ACHN (cell line): ENCODE data around the gene VCPKMT.
"Not testable (repeated sequence)": the region's sequence is repeated elsewhere in the genome, so short reads cannot be mapped to it uniquely, and the experiment has no call there.

ENCODE experiments used
- DNase-seq: peaks from one replicate; pipeline ENCODE4 v3.0.0-alpha.2; 2015
- in situ Hi-C: cut with HindIII; loops from 2 replicates; pipeline ENCODE4 v1.10.0; 2017; ENCODE audit warnings: low sequenced_read_pairs, low pct_ligation_motif_present, low pct_unique_long_range_greater_than_20kb

Gene VCPKMT

GRCh38 chr14:50099335-50099734 lies 17.0 kb downstream of the VCPKMT start:
- in situ Hi-C loops = no loop called here
- DNase-seq = no peak

GRCh38 chr14:50095895-50096294 lies 20.5 kb downstream of the VCPKMT start:
- no peak for DNase-seq
- in situ Hi-C loops = no loop called here

- in situ Hi-C loops = no loop called here
Measured at GRCh38 chr14:50094056-50094755, 22.2 kb downstream of the VCPKMT start.

GRCh38 chr14:50093496-50093895 lies 22.9 kb downstream of the VCPKMT start:
- in situ Hi-C loops = no loop called here
- DNase-seq = no peak

More at GRCh38 chr14:50094056-50094755, 22.2 kb downstream of the VCPKMT start:
- DNase-seq = no peak

GRCh38 chr14:50092006-50092555 lies 24.3 kb downstream of the VCPKMT start:
- in situ Hi-C loops = no loop called here
- DNase-seq = no peak

- in situ Hi-C loops = no loop called here
- DNase-seq = no peak
Measured at GRCh38 chr14:50091240-50091913, 25.0 kb downstream of the VCPKMT start.

- DNase-seq = no peak
- in situ Hi-C loops = no loop called here
Measured at GRCh38 chr14:50089208-50089607, 27.2 kb downstream of the VCPKMT start.

- in situ Hi-C loops = no loop called here
- no peak for DNase-seq
Measured at GRCh38 chr14:50088731-50089130, 27.6 kb downstream of the VCPKMT start.

- in situ Hi-C loops = no loop called here
- DNase-seq = no peak
Measured at GRCh38 chr14:50088117-50088515, 28.3 kb downstream of the VCPKMT start.

- in situ Hi-C loops = no loop called here
Measured at GRCh38 chr14:50087341-50088116, 28.8 kb downstream of the VCPKMT start.

GRCh38 chr14:50086321-50086711 lies 30.1 kb downstream of the VCPKMT start:
- DNase-seq = no peak
- in situ Hi-C loops = no loop called here

More at GRCh38 chr14:50087341-50088116, 28.8 kb downstream of the VCPKMT start:
- no peak for DNase-seq

- peak; percentile 29 for DNase-seq
- in situ Hi-C loops = no loop called here
Measured at GRCh38 chr14:50085570-50086320, 30.6 kb downstream of the VCPKMT start.

GRCh38 chr14:50084666-50085065 lies 31.7 kb downstream of the VCPKMT start:
- no peak for DNase-seq
- in situ Hi-C loops = no loop called here

GRCh38 chr14:50083467-50084337 lies 32.7 kb downstream of the VCPKMT start:
- in situ Hi-C loops = no loop called here
- no peak for DNase-seq

- DNase-seq = no peak
- in situ Hi-C loops = no loop called here
Measured at GRCh38 chr14:50082784-50083466, 33.4 kb downstream of the VCPKMT start.

- no peak for DNase-seq
- in situ Hi-C loops = no loop called here
Measured at GRCh38 chr14:50082308-50082742, 34.0 kb downstream of the VCPKMT start.

- DNase-seq, in situ Hi-C loops: not testable (repeated sequence)
Measured at GRCh38 chr14:50079103-50079502, 37.3 kb downstream of the VCPKMT start.
